Transverse colon (tissue), 4 donors: ENCODE data around the gene COX7A2L.

Experiments
- EP300 ChIP-seq: sonication (generic); formaldehyde crosslinking; IDR thresholded peaks from one replicate; pipeline ENCODE4 v1.6.1; 2017; ENCODE audit warnings: antibody characterized with exemption, low read depth
- POLR2A ChIP-seq: fragments of 450-650 bp; IDR thresholded peaks from one replicate; pipeline ENCODE4 v1.6.1; 2016; ENCODE audit warnings: antibody characterized with exemption, mild to moderate bottlenecking, moderate library complexity
- POLR2AphosphoS5 ChIP-seq, 3 donors: sonication (generic); formaldehyde crosslinking; IDR thresholded peaks; one replicate each; pipeline ENCODE4 v1.6.1; 2016; ENCODE audit warnings: antibody characterized with exemption in 3 of 3
- TF ChIP-seq, protein P1 (sequence below), 5 experiments: fragments of 200-600 bp in 3 of 5; fragments of 450-650 bp in 2 of 5; sonication (generic) in 3 of 5; IDR thresholded peaks; 1 replicate in 2 of 5; 2 replicates in 3 of 5; pipeline ENCODE4 v1.5.1; 2016 to 2017; ENCODE audit warnings: antibody characterized with exemption in 5 of 5, inconsistent platforms in 3 of 5, mild to moderate bottlenecking in 2 of 5, moderate library complexity in 1 of 5

DNA sequence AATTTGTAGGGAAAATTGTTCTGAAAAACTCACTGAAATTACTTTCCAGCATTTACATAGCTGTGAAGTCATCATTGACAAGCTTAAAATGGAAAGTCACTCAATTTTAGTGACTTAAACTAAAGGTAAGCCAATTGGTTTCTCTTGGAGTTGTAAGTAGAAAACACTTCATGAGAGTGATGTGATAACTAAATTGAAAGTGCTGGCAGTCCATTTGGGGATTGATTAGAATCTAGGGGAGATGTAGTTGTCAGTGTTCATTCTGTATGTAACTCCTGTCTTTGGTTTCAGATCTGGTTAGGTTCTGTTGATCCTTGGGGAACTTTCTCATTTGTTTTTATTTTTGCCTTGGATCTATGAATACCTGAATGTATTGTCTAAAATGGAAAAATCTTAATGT, 53.8 kb downstream of the COX7A2L start:
- no peak for TF ChIP-seq POLR2AphosphoS5 (IDR thresholded peaks at IDR 0.05)
- TF ChIP-seq POLR2A, result no peak
- TF ChIP-seq, protein P1, sequence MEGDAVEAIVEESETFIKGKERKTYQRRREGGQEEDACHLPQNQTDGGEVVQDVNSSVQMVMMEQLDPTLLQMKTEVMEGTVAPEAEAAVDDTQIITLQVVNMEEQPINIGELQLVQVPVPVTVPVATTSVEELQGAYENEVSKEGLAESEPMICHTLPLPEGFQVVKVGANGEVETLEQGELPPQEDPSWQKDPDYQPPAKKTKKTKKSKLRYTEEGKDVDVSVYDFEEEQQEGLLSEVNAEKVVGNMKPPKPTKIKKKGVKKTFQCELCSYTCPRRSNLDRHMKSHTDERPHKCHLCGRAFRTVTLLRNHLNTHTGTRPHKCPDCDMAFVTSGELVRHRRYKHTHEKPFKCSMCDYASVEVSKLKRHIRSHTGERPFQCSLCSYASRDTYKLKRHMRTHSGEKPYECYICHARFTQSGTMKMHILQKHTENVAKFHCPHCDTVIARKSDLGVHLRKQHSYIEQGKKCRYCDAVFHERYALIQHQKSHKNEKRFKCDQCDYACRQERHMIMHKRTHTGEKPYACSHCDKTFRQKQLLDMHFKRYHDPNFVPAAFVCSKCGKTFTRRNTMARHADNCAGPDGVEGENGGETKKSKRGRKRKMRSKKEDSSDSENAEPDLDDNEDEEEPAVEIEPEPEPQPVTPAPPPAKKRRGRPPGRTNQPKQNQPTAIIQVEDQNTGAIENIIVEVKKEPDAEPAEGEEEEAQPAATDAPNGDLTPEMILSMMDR (IDR thresholded peaks at IDR 0.05), result no peak
- TF ChIP-seq EP300, result no peak
